ENCODE results near the gene NMBR. TPM values are rescaled to one million over a fixed set of nuclear protein-coding genes. Genes with fewer than 3 reads are reported as not detected.
"Not testable (repeated sequence)": the region's sequence is repeated elsewhere in the genome, so short reads cannot be mapped to it uniquely, and the experiment has no call there.

The NMBR gene
- total RNA-seq, 6 experiments from 2014 or later: 0.14 to 0.40 TPM; not detected in 4

- H3K9me3 Mint-ChIP-seq: no peaks in the 10 kb centered on the region
- H3K36me3 Mint-ChIP-seq (ENCODE audit: low read depth): peaks cover 5% of the 10 kb centered on the region
- H3K4me3 Mint-ChIP-seq: no peak overlapping the region; the same call in 1 of the 2 replicates
- no peak for DNase-seq
- peak overlapping the region; percentile 76 for H3K27ac Mint-ChIP-seq
- H3K4me1 Mint-ChIP-seq (ENCODE audit: low read depth): peaks cover 66% of the 10 kb centered on the region
- TF ChIP-seq CTCF (IDR thresholded peaks at IDR 0.05): peak; percentile 80
- no peaks in the 10 kb centered on the region for H3K27me3 Mint-ChIP-seq (ENCODE audit: insufficient read depth)
Observed at GRCh38 chr6:142155895-142156757, 9.2 kb upstream of the NMBR start.

DNA sequence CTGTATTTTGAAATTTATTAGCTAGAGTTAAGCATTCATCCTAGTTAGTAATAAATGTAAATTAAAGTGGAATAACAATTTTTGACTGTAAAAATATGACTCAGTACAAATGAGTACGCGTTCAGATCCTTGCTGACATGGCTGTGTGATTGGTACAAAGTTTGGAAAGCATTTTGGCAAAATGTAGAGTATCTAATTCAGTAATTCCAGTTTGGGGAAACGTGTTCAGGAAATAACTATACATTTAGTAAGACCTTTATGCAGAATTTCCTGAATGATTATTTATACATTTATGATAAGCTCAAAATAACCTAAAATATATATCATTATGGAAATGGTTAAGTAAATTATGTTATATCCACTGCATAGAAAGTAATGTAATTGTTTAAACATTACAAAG is 8.2 kb upstream of the NMBR start:
- DNase-seq: no peak
- no peak for TF ChIP-seq CTCF (IDR thresholded peaks at IDR 0.05)
- peaks cover 69% of the 10 kb centered on the region for H3K4me1 Mint-ChIP-seq (ENCODE audit: low read depth)
- no peaks in the 10 kb centered on the region for H3K9me3 Mint-ChIP-seq
- H3K36me3 Mint-ChIP-seq (ENCODE audit: low read depth): peaks cover 11% of the 10 kb centered on the region
- H3K27me3 Mint-ChIP-seq (ENCODE audit: insufficient read depth): no peaks in the 10 kb centered on the region; the same call in 1 of the 2 replicates
- no peak overlapping the region for H3K27ac Mint-ChIP-seq
- H3K4me3 Mint-ChIP-seq: no peak overlapping the region

DNA sequence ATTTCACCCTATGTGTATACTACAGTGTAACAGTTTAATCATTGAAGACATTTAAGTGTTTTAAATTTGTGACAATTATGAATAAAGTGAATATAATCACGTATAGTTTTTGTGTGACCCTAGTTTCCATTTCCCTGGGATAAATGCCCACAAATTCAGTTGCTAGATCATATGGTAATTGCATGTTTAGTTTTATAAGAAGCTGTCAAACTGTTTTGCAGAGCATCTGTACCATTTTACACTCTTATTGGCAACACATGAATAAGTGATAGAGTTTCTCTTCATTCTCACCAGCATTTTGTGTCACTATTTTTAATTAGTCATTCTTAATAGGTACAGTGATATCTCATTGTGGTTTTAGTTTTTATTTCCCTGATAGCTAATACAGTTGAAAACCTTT is 7.4 kb upstream of the NMBR start:
- no peak overlapping the region for H3K4me3 Mint-ChIP-seq
- H3K9me3 Mint-ChIP-seq: no peaks in the 10 kb centered on the region
- TF ChIP-seq CTCF (IDR thresholded peaks at IDR 0.05): no peak

DNA sequence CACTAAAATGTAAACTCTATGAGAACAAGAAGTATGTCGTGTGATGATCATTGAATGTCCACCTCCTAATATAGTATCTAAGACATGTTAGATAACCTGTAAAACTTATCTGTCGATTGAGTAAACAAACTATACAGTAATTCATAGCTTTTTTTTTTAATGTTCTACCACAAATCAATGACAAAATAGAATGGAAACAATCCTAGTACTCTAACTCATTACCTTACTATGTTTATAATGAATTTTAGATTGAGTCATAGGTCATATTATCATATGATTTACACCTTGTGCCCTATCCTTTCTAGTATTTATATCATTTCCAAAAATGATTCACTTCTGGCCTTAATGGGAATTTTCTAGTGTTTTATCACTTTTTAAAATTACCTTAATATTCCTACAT is 6.3 kb upstream of the NMBR start:
- Mint-ChIP-seq H3K36me3 (ENCODE audit: low read depth) (peaks cover 28% of the 10 kb centered on the region), H3K27ac (peak overlapping the region; percentile 64), H3K27me3 (ENCODE audit: insufficient read depth) (no peaks in the 10 kb centered on the region; the same call in 1 of the 2 replicates), H3K9me3 (no peaks in the 10 kb centered on the region), H3K4me1 (ENCODE audit: low read depth) (peaks cover 84% of the 10 kb centered on the region), H3K4me3 (peak overlapping the region; percentile 68)
- no peak for TF ChIP-seq CTCF (IDR thresholded peaks at IDR 0.05)
- no peak for DNase-seq

More for the DNA sequence above, 7.4 kb upstream of the NMBR start:
- Mint-ChIP-seq H3K4me1 (ENCODE audit: low read depth) (peaks cover 72% of the 10 kb centered on the region), H3K27me3 (ENCODE audit: insufficient read depth) (no peaks in the 10 kb centered on the region; the same call in 1 of the 2 replicates), H3K27ac (no peak overlapping the region; the same call in 1 of the 2 replicates), H3K36me3 (ENCODE audit: low read depth) (peaks cover 19% of the 10 kb centered on the region)
- no peak for DNase-seq

- H3K27me3 Mint-ChIP-seq (ENCODE audit: insufficient read depth): no peaks in the 10 kb centered on the region; the same call in 1 of the 2 replicates
- DNase-seq: peak; percentile 78
- H3K4me3 Mint-ChIP-seq: peak overlapping the region; percentile 68
- H3K4me1 Mint-ChIP-seq (ENCODE audit: low read depth): peaks cover 87% of the 10 kb centered on the region
- peaks cover 30% of the 10 kb centered on the region for H3K36me3 Mint-ChIP-seq (ENCODE audit: low read depth)
- peak overlapping the region; percentile 64 for H3K27ac Mint-ChIP-seq
- no peak for TF ChIP-seq CTCF (IDR thresholded peaks at IDR 0.05)
- no peaks in the 10 kb centered on the region for H3K9me3 Mint-ChIP-seq
Observed at GRCh38 chr6:142152746-142153145, 5.8 kb upstream of the NMBR start.

- H3K36me3 Mint-ChIP-seq (ENCODE audit: low read depth); DNase-seq; H3K9me3 Mint-ChIP-seq; H3K27me3 Mint-ChIP-seq (ENCODE audit: insufficient read depth); H3K4me3 Mint-ChIP-seq; H3K27ac Mint-ChIP-seq: not testable (repeated sequence)
- peaks cover 10% of the 10 kb centered on the region for H3K4me1 Mint-ChIP-seq (ENCODE audit: low read depth)
Observed at GRCh38 chr6:142141531-142141930, 5.4 kb downstream of the NMBR start.
